Vagina (tissue), 2 donors: Measurements from ENCODE around the gene RNF144A. TPM values are rescaled to one million over a fixed set of nuclear protein-coding genes. Genes with fewer than 3 reads are reported as not detected.

Source experiments
- DNase-seq, 2 donors: peaks; one replicate each; pipeline ENCODE4 v3.0.0-alpha.2; 2017; ENCODE audit errors: extremely low spot score in 2 of 2
- H3K27ac ChIP-seq: fragments of 200-600 bp; sonication (generic); one replicate; pipeline ENCODE4 v1.5.1; 2019
- H3K27me3 ChIP-seq: fragments of 200-600 bp; sonication (generic); one replicate; pipeline ENCODE4 v1.5.1; 2019
- H3K36me3 ChIP-seq, 2 donors: fragments of 200-600 bp; sonication (generic); one replicate each; pipeline ENCODE4 v1.5.1; 2017 to 2019
- H3K4me1 ChIP-seq: fragments of 200-600 bp; sonication (generic); one replicate; pipeline ENCODE4 v1.5.1; 2019
- H3K4me3 ChIP-seq, 2 donors: fragments of 200-600 bp; sonication (generic); 1 replicate in 1 of 2; 2 replicates in 1 of 2; pipeline ENCODE4 v1.5.1; 2016 to 2019
- H3K9me3 ChIP-seq: fragments of 200-600 bp; sonication (generic); one replicate; pipeline ENCODE4 v1.5.1; 2019
- CTCF ChIP-seq, 3 experiments: fragments of 450-650 bp in 2 of 3; fragments of 200-600 bp in 1 of 3; sonication (generic) in 1 of 3; IDR thresholded peaks; one replicate each; pipeline ENCODE4 v1.5.1; 2017 to 2019; ENCODE audit warnings: antibody characterized with exemption in 3 of 3, mild to moderate bottlenecking in 2 of 3, moderate library complexity in 2 of 3
- POLR2A ChIP-seq, 2 donors: fragments of 450-650 bp; IDR thresholded peaks; one replicate each; pipeline ENCODE4 v1.6.1; 2017; ENCODE audit warnings: antibody characterized with exemption in 2 of 2, mild to moderate bottlenecking in 2 of 2, moderate library complexity in 2 of 2
- POLR2AphosphoS5 ChIP-seq, 2 donors: sonication (generic); formaldehyde crosslinking; IDR thresholded peaks; one replicate each; pipeline ENCODE4 v1.9.0; 2017; ENCODE audit warnings: antibody characterized with exemption in 2 of 2, mild to moderate bottlenecking in 2 of 2, low read depth in 1 of 2; ENCODE audit not compliant: insufficient read depth in 1 of 2
- intact Hi-C: fragments of 100-400 bp; cut with DNase I; formaldehyde crosslinking; loops from one replicate; pipeline ENCODE4 v1.15.1; 2023
- total RNA-seq: library from RNA; depleted of rRNA; stranded (reverse); fragments of >200 nt; gene quantifications from one replicate; pipeline ENCODE4 v1.2.3, GENCODE V29; 2016

Gene RNF144A
- total RNA-seq, 1 donor from 2014 or later: 17.2 TPM

- Histone ChIP-seq H3K4me3 (no peak overlapping the region), H3K27ac (no peak overlapping the region), H3K36me3 (peaks cover 0 to 10% of the 10 kb centered on the region in 2 donors), H3K4me1 (peaks cover 12% of the 10 kb centered on the region), H3K9me3 (no peaks in the 10 kb centered on the region), H3K27me3 (no peaks in the 10 kb centered on the region)
- DNase-seq: no peak
- no peak for TF ChIP-seq POLR2A (IDR thresholded peaks at IDR 0.05)
- no peak for TF ChIP-seq POLR2AphosphoS5 (IDR thresholded peaks at IDR 0.05; ENCODE audit: insufficient read depth in 1 of 2, low read depth in 1 of 2)
- no peak for TF ChIP-seq CTCF (IDR thresholded peaks at IDR 0.05)
- intact Hi-C loops: loop anchor here (10.0 kb wide), 1 partner anchor 126 kb away; the partner anchor contains the start of gene RNF144A
Measured at GRCh38 chr2:7040547-7040946, 123.3 kb downstream of the RNF144A start.

- peaks cover 12% of the 10 kb centered on the region for H3K4me1 ChIP-seq
- no peak overlapping the region for H3K4me3 ChIP-seq
- DNase-seq: no peak
- H3K27me3 ChIP-seq: no peaks in the 10 kb centered on the region
- peaks cover 0 to 10% of the 10 kb centered on the region in 2 donors for H3K36me3 ChIP-seq
- TF ChIP-seq POLR2A (IDR thresholded peaks at IDR 0.05): no peak
- TF ChIP-seq POLR2AphosphoS5 (IDR thresholded peaks at IDR 0.05; ENCODE audit: insufficient read depth in 1 of 2, low read depth in 1 of 2): no peak
- TF ChIP-seq CTCF (IDR thresholded peaks at IDR 0.05): no peak
- H3K27ac ChIP-seq: no peak overlapping the region
- intact Hi-C loops: loop anchor here (10.0 kb wide), 1 partner anchor 127 kb away; the partner anchor contains the start of gene RNF144A
- no peaks in the 10 kb centered on the region for H3K9me3 ChIP-seq
Measured at GRCh38 chr2:7041421-7041820, 124.2 kb downstream of the RNF144A start.

- no peak overlapping the region for H3K4me3 ChIP-seq
- intact Hi-C loops: loop anchor here (10.0 kb wide), 1 partner anchor 129 kb away; the partner anchor contains the start of gene RNF144A
- TF ChIP-seq POLR2A (IDR thresholded peaks at IDR 0.05) (no peak), CTCF (IDR thresholded peaks at IDR 0.05) (no peak), POLR2AphosphoS5 (IDR thresholded peaks at IDR 0.05; ENCODE audit: insufficient read depth in 1 of 2, low read depth in 1 of 2) (no peak)
- no peak overlapping the region for H3K27ac ChIP-seq
- DNase-seq: no peak
- peaks cover 6% of the 10 kb centered on the region for H3K4me1 ChIP-seq
- H3K27me3 ChIP-seq: no peaks in the 10 kb centered on the region
- no peaks in the 10 kb centered on the region for H3K9me3 ChIP-seq
- H3K36me3 ChIP-seq: peaks cover 0 to 10% of the 10 kb centered on the region in 2 donors
Measured at GRCh38 chr2:7043690-7044089, 126.5 kb downstream of the RNF144A start.

- Histone ChIP-seq H3K27ac (no peak overlapping the region), H3K36me3 (peaks cover 0 to 10% of the 10 kb centered on the region in 2 donors), H3K9me3 (no peaks in the 10 kb centered on the region), H3K4me3 (no peak overlapping the region), H3K4me1 (peaks cover 6% of the 10 kb centered on the region), H3K27me3 (no peaks in the 10 kb centered on the region)
- intact Hi-C loops: loop anchor here (10.0 kb wide), 1 partner anchor 130 kb away; the partner anchor contains the start of gene RNF144A
- no peak for DNase-seq
- TF ChIP-seq POLR2AphosphoS5 (IDR thresholded peaks at IDR 0.05; ENCODE audit: insufficient read depth in 1 of 2, low read depth in 1 of 2) (no peak), CTCF (IDR thresholded peaks at IDR 0.05) (peak; percentile 79 to 95 (median 82))
Measured at GRCh38 chr2:7044253-7045250, 127.3 kb downstream of the RNF144A start.
